HepG2 (cell line): ENCODE measurements around the gene ZFP36L2. TPM values are rescaled to one million over a fixed set of nuclear protein-coding genes. Genes with fewer than 3 reads are reported as not detected.

Source experiments
- ATAC-seq: fragments of 200-7000 bp; cut with Tn5 transposase; 3 replicates; pipeline ENCODE4 v1.9.1; 2020; ENCODE audit warnings: mild to moderate bottlenecking, moderate library complexity
- BruUV-seq: library from RNA; stranded (reverse); fragments of 400-500 nt; replicated peaks from 2 replicates; lab custom pipeline; 2021; lab: Mats Ljungman, UMichigan
- CTCF ChIA-PET: fragments of 300-600 bp; formaldehyde crosslinking; extraction: SDS; loops from one replicate; lab custom pipeline; 2021; ENCODE audit warnings: low total read pairs, inconsistent platforms, low intra/inter-chr PET ratio; lab: Yijun Ruan, JAX
- POLR2A ChIA-PET: fragments of 350-600 bp; sonication (Branson Sonifier 250); formaldehyde crosslinking; loops from one replicate; lab custom pipeline; 2020; ENCODE audit warnings: antibody characterized with exemption, inconsistent platforms; lab: Yijun Ruan, JAX
- DNase-seq: peaks from one replicate; pipeline ENCODE4 v3.0.0-alpha.2; 2015; ENCODE audit warnings: low spot score
- FAIRE-seq: peaks from 3 replicates; lab custom pipeline; 2011; peaks lifted over from hg19 to GRCh38; lab: Jason Lieb, UNC
- H2AFZ ChIP-seq: one replicate; pipeline ENCODE4 v1.6.1; 2011; ENCODE audit warnings: low read length, inconsistent platforms
- H3K27ac ChIP-seq: fragments of 300-600 bp; 3 replicates; pipeline ENCODE4 v1.8.0; 2011; ENCODE audit warnings: mixed run types, mild to moderate bottlenecking, mixed read lengths, low read length, inconsistent platforms; ENCODE audit not compliant: insufficient read depth; ENCODE audit errors: extremely low read length
- H3K27me3 ChIP-seq, 2 experiments: fragments of 200-600 bp in 1 of 2; 2 replicates in 1 of 2; 3 replicates in 1 of 2; pipeline versions ENCODE4 v1.6.0 to v1.8.0; 2011; ENCODE audit warnings: low read length in 2 of 2, mild to moderate bottlenecking in 2 of 2, moderate library complexity in 2 of 2, inconsistent platforms in 1 of 2; ENCODE audit not compliant: insufficient read depth in 2 of 2, control insufficient read depth in 1 of 2
- H3K36me3 ChIP-seq, 2 experiments: fragments of 200-600 bp in 1 of 2; replicated peaks in 1 of 2; 2 replicates in 1 of 2; 3 replicates in 1 of 2; pipeline versions ENCODE4 v1.5.1 to v1.8.0; 2011; ENCODE audit warnings: low read length in 2 of 2, inconsistent platforms in 1 of 2; ENCODE audit not compliant: insufficient read depth in 2 of 2, control insufficient read depth in 1 of 2
- H3K4me1 ChIP-seq: 2 replicates; pipeline ENCODE4 v1.5.1; 2012; ENCODE audit warnings: low read length, inconsistent platforms; ENCODE audit not compliant: insufficient read depth
- H3K4me2 ChIP-seq: 2 replicates; pipeline ENCODE4 v1.6.0; 2011; ENCODE audit warnings: low read depth, low read length, inconsistent platforms
- H3K4me3 ChIP-seq, 3 experiments: fragments of 200-600 bp in 1 of 3; sonication (generic), shearing (Covaris generic) in 1 of 3; replicated peaks in 1 of 3; 2 replicates each; pipeline ENCODE4 v1.5.1; 2011 to 2016; ENCODE audit warnings: low read length in 3 of 3, inconsistent platforms in 2 of 3, low read depth in 2 of 3, mild to moderate bottlenecking in 2 of 3, control low read depth in 1 of 3, mixed read lengths in 1 of 3; ENCODE audit not compliant: insufficient read depth in 1 of 3
- H3K79me2 ChIP-seq: one replicate; pipeline ENCODE4 v1.6.1; 2011; ENCODE audit warnings: low read length, inconsistent platforms; ENCODE audit not compliant: insufficient read depth
- H3K9ac ChIP-seq: 2 replicates; pipeline ENCODE4 v1.6.0; 2011; ENCODE audit warnings: mild to moderate bottlenecking, low read depth, low read length, inconsistent platforms; ENCODE audit not compliant: insufficient read depth
- H3K9me3 ChIP-seq: 2 replicates; pipeline ENCODE4 v1.5.1; 2012; ENCODE audit warnings: mild to moderate bottlenecking, low read length
- H4K20me1 ChIP-seq: 2 replicates; pipeline ENCODE4 v1.6.0; 2011; ENCODE audit warnings: inconsistent platforms, mild to moderate bottlenecking, low read length, moderate library complexity; ENCODE audit not compliant: insufficient read depth
- HOXA9 ChIP-seq: sonication (generic); formaldehyde crosslinking; IDR thresholded peaks from 2 replicates; pipeline ENCODE4 v1.8.1; 2022; ENCODE audit warnings: missing genetic modification reagents, mild to moderate bottlenecking, moderate library complexity, borderline replicate concordance
- ISL2 ChIP-seq: sonication (generic); formaldehyde crosslinking; IDR thresholded peaks from 2 replicates; pipeline ENCODE4 v1.5.0; 2020; ENCODE audit warnings: missing genetic modification reagents
- KIAA2018 ChIP-seq: sonication (generic); formaldehyde crosslinking; IDR thresholded peaks from 2 replicates; pipeline ENCODE4 v1.5.0; 2020; ENCODE audit warnings: mild to moderate bottlenecking, missing genetic modification reagents, borderline replicate concordance
- ZNF17 ChIP-seq: sonication (generic); formaldehyde crosslinking; IDR thresholded peaks from 2 replicates; pipeline ENCODE4 v1.5.0; 2020; ENCODE audit warnings: mild to moderate bottlenecking, missing genetic modification reagents
- ZNF512 ChIP-seq: sonication (generic); formaldehyde crosslinking; IDR thresholded peaks from 2 replicates; pipeline ENCODE4 v1.4.0; 2020; ENCODE audit warnings: mild to moderate bottlenecking, missing genetic modification reagents
- ZNF878 ChIP-seq: sonication (generic); formaldehyde crosslinking; IDR thresholded peaks from 2 replicates; pipeline ENCODE4 v1.8.1; 2023; ENCODE audit warnings: mild to moderate bottlenecking, missing genetic modification reagents, moderate library complexity
- ZSCAN21 ChIP-seq: sonication (generic); formaldehyde crosslinking; IDR thresholded peaks from 2 replicates; pipeline ENCODE4 v1.8.0; 2022; ENCODE audit warnings: mild to moderate bottlenecking, missing genetic modification reagents, moderate library complexity, borderline replicate concordance
- WGBS: methylation state at CpG from one replicate; pipeline ENCODE4 v1.1.6; 2017; ENCODE audit warnings: low lambda C conversion rate; 5-methylcytosine and 5-hydroxymethylcytosine counted together
- in situ Hi-C: cut with HindIII; loops from 2 replicates; pipeline ENCODE4 v1.10.0; 2017; ENCODE audit warnings: low pct_unique_long_range_greater_than_20kb; ENCODE audit not compliant: extremely low pct_ligation_motif_present
- intact Hi-C: fragments of 100-400 bp; cut with micrococcal nuclease; formaldehyde crosslinking; loops from one replicate; pipeline ENCODE4 v1.10.0; 2022; ENCODE audit not compliant: unreplicated experiment
- polyA plus RNA-seq, 8 experiments: library from polyadenylated mRNA; depleted of rRNA in 3 of 8; stranded (reverse) in 7 of 8; unstranded in 1 of 8; fragments of >200 nt; fragmentation: Illumina TruSeq in 4 of 8; extraction: Trizol in 4 of 8; gene quantifications; 2 replicates each; pipeline versions ENCODE4 v1.2.1 to v1.2.3, GENCODE V29; 2011 to 2016; ENCODE audit warnings: low read depth in 4 of 8, missing spikeins in 1 of 8, mixed read lengths in 1 of 8; ENCODE audit not compliant: insufficient read depth in 1 of 8
- total RNA-seq, 5 experiments: library from RNA; depleted of rRNA; stranded (reverse); fragments of >200 nt; fragmentation: Illumina TruSeq; extraction: Trizol; gene quantifications; 2 replicates each; pipeline ENCODE4 v1.2.3, GENCODE V29; 2016; ENCODE audit warnings: low read depth in 1 of 5
- TF ChIP-seq, protein P1 (sequence below): sonication (generic); formaldehyde crosslinking; IDR thresholded peaks from 2 replicates; pipeline ENCODE4 v1.4.0; 2020; ENCODE audit warnings: missing genetic modification reagents, borderline replicate concordance

The ZFP36L2 gene
- total and polyA plus RNA-seq, 2 of the 13 experiments (the other 11 are each of a cell fraction or from before 2014, with no cell fraction given) = 11.2 to 21.8 TPM

DNA sequence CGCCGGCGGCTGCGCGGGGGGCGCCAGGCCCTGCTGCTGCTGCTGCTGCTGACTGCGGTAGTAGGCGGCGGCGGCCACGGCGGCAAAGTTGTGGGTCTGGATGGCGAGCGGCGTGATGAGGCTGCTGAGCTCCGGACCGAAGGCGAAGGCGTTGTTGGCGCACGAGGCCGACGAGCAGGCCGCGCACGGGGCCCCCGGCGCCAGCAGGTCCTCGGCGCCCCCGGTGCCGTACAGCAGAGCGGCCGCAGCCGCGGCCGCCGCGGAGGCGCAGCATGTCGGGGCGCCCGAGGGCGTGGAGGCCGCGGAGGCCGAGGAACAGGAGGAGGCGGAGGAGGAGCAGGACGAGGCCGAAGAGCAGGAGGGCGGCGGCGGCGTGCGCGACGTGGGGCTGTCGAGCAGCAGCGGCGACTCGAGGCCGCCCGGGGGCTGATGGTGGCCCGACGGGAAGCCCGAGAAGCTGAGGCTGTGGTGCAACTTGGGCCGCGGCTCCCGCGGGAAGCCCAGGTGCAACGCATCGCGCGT is 1.8 kb downstream of the ZFP36L2 start (continued):
- TF ChIP-seq, protein P1, sequence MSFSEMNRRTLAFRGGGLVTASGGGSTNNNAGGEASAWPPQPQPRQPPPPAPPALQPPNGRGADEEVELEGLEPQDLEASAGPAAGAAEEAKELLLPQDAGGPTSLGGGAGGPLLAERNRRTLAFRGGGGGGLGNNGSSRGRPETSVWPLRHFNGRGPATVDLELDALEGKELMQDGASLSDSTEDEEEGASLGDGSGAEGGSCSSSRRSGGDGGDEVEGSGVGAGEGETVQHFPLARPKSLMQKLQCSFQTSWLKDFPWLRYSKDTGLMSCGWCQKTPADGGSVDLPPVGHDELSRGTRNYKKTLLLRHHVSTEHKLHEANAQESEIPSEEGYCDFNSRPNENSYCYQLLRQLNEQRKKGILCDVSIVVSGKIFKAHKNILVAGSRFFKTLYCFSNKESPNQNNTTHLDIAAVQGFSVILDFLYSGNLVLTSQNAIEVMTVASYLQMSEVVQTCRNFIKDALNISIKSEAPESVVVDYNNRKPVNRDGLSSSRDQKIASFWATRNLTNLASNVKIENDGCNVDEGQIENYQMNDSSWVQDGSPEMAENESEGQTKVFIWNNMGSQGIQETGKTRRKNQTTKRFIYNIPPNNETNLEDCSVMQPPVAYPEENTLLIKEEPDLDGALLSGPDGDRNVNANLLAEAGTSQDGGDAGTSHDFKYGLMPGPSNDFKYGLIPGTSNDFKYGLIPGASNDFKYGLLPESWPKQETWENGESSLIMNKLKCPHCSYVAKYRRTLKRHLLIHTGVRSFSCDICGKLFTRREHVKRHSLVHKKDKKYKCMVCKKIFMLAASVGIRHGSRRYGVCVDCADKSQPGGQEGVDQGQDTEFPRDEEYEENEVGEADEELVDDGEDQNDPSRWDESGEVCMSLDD (CRISPR knock-in tag) = no peak
- TF ChIP-seq HOXA9 (CRISPR knock-in tag) = no peak
- TF ChIP-seq, all 625 proteins: peak for 28

DNA sequence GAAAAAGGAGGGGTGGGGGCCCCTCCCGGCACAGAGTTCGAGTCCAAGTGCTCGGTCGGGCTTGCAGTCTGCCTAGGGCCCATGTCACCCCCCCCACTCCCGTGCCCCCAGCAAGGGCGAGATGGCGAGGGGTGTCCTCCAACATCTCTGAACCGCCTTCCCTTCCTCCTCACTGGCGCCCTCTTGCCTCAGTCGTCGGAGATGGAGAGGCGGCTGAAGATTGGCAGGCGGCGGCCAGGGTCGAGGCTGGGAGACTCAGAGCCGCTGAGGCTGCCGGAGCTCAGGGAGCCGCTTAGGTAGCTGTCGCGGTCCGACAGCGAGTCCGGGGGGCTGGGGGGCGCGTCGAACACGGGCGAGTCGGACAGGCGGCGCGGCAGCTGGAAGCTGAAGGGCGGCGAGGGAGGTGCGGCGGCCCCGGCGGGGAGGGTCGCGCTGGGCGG is 2.3 kb downstream of the ZFP36L2 start:
- POLR2A ChIA-PET = interaction anchor here (1.0 to 13.7 kb wide), 19 partner anchors 16 to 372 kb away, joined by 3 to 324 read pairs (median 8); partner anchors contain the start of gene THADA
- in situ Hi-C loops = loop anchor here (10.0 kb wide), 1 partner anchor 59 kb away; no protein-coding TSS in a partner anchor
- peak overlapping the region; percentile 80 for H3K9ac ChIP-seq
- no peak for TF ChIP-seq ZNF878 (CRISPR knock-in tag)
- no peak for TF ChIP-seq ISL2
- TF ChIP-seq KIAA2018 (CRISPR knock-in tag) = no peak
- TF ChIP-seq ZSCAN21 = peak; percentile 80
- TF ChIP-seq ZNF512 = no peak
- no peak for TF ChIP-seq ZNF17 (CRISPR knock-in tag)

More for the DNA sequence above, 2.3 kb downstream of the ZFP36L2 start:
- peak; percentile 71 for DNase-seq
- CTCF ChIA-PET = interaction anchor here (1.0 to 1.8 kb wide), 4 partner anchors 55 to 277 kb away, joined by 3 to 6 read pairs (median 4); no protein-coding TSS in a partner anchor
- Histone ChIP-seq H3K4me2 (peak overlapping the region; percentile 99), H2AFZ (no peak overlapping the region), H4K20me1 (peaks cover 39% of the 10 kb centered on the region), H3K9me3 (no peaks in the 10 kb centered on the region), H3K27ac (peak overlapping the region; percentile 95), H3K79me2 (peaks cover 58% of the 10 kb centered on the region), H3K4me3 (peak overlapping the region; percentile 80 to 97 (median 89)), H3K27me3 (no peaks in the 10 kb centered on the region; a peak in 1 of 5 replicates), H3K4me1 (peaks cover 50% of the 10 kb centered on the region), H3K36me3 (peaks cover 3 to 10% of the 10 kb centered on the region in 2 experiments; a peak in 4 of 5 replicates)
- no peak for ATAC-seq
- no peak for FAIRE-seq
- WGBS = under 1% methylated on average over 30 of the region's 41 CpGs
- no TSS peak for BruUV-seq
- intact Hi-C loops = loop anchor here (1.0 kb wide), 1 partner anchor 32 kb away; no protein-coding TSS in a partner anchor
